HG02884 (cell line): ENCODE data around the gene KIAA0232.
"Not testable (repeated sequence)": the region's sequence is repeated elsewhere in the genome, so short reads cannot be mapped to it uniquely, and the experiment has no call there.

Experiments used
- ATAC-seq: cut with Tn5 transposase; IDR thresholded peaks from one replicate; pipeline ENCODE4 v1.9.1; 2021; ENCODE audit warnings: mild to moderate bottlenecking, moderate library complexity; ENCODE audit not compliant: unreplicated experiment

KIAA0232 gene

GRCh38 chr4:6894086-6894478 lies 111.6 kb downstream of the KIAA0232 start:
- ATAC-seq = no peak

GRCh38 chr4:6894528-6895498 lies 112.3 kb downstream of the KIAA0232 start:
- ATAC-seq = no peak

GRCh38 chr4:6896035-6896434 lies 113.5 kb downstream of the KIAA0232 start:
- ATAC-seq = no peak

- ATAC-seq = no peak
Observed at GRCh38 chr4:6898763-6899162, 116.2 kb downstream of the KIAA0232 start.

GRCh38 chr4:6900181-6900812 lies 117.8 kb downstream of the KIAA0232 start:
- no peak for ATAC-seq

- no peak for ATAC-seq
Observed at GRCh38 chr4:6900956-6901355, 118.4 kb downstream of the KIAA0232 start.

- no peak for ATAC-seq
Observed at GRCh38 chr4:6901669-6902317, 119.3 kb downstream of the KIAA0232 start.

- no peak for ATAC-seq
Observed at GRCh38 chr4:6902318-6903042, 120.0 kb downstream of the KIAA0232 start.

- no peak for ATAC-seq
Observed at GRCh38 chr4:6905516-6906445, 123.3 kb downstream of the KIAA0232 start.

- ATAC-seq = not testable (repeated sequence)
Observed at GRCh38 chr4:6906486-6906885, 124.0 kb downstream of the KIAA0232 start.

GRCh38 chr4:6907658-6908191 lies 125.2 kb downstream of the KIAA0232 start:
- ATAC-seq = no peak

GRCh38 chr4:6908432-6909112 lies 126.0 kb downstream of the KIAA0232 start:
- peak; percentile 2 for ATAC-seq

- ATAC-seq = peak; percentile 80
Observed at GRCh38 chr4:6909113-6909969, 126.8 kb downstream of the KIAA0232 start, which contains the start of gene TBC1D14. TSS of gene TBC1D14 (plus strand) at chr4:6909826. CDS start at chr4:6923390, 13,564 bp downstream.

GRCh38 chr4:6909970-6910339 lies 127.4 kb downstream of the KIAA0232 start:
- ATAC-seq = peak; percentile 26

- no peak for ATAC-seq
Observed at GRCh38 chr4:6910340-6910959, 127.9 kb downstream of the KIAA0232 start.

- no peak for ATAC-seq
Observed at GRCh38 chr4:6910960-6911874, 128.7 kb downstream of the KIAA0232 start.
